Endothelial cell of umbilical vein (primary cell): ENCODE results near the gene SRBD1.

Experiments
- CTCF ChIP-seq, 2 donors: IDR thresholded peaks; 1 replicate in 1 of 2; 2 replicates in 1 of 2; pipeline ENCODE4 v1.5.1; 2011; ENCODE audit warnings: low read length in 2 of 2, mild to moderate bottlenecking in 2 of 2, moderate library complexity in 2 of 2, control low read depth in 1 of 2, inconsistent platforms in 1 of 2, low read depth in 1 of 2; ENCODE audit not compliant: insufficient read depth in 1 of 2; ENCODE audit errors: extremely low read depth in 1 of 2
- EZH2 ChIP-seq: IDR thresholded peaks from 2 replicates; pipeline ENCODE4 v1.6.1; 2012; ENCODE audit warnings: borderline replicate concordance, low read depth, mild to moderate bottlenecking, moderate library complexity, low read length, inconsistent platforms; ENCODE audit not compliant: severe bottlenecking
- FOS ChIP-seq: IDR thresholded peaks from 2 replicates; pipeline ENCODE4 v1.6.1; 2011; ENCODE audit warnings: mild to moderate bottlenecking, low read length, moderate library complexity, borderline replicate concordance; ENCODE audit not compliant: insufficient read depth
- GATA2 ChIP-seq: IDR thresholded peaks from 2 replicates; pipeline ENCODE4 v1.7.0; 2011; ENCODE audit warnings: low read depth, mild to moderate bottlenecking, moderate library complexity, mixed read lengths, low read length; ENCODE audit not compliant: insufficient read length, insufficient read depth
- JUN ChIP-seq: IDR thresholded peaks from 2 replicates; pipeline ENCODE4 v1.6.1; 2011; ENCODE audit warnings: borderline replicate concordance, low read depth; ENCODE audit not compliant: insufficient read length, insufficient read depth
- MAX ChIP-seq: IDR thresholded peaks from 2 replicates; pipeline ENCODE4 v1.6.1; 2011; ENCODE audit not compliant: insufficient read depth, insufficient read length
- POLR2A ChIP-seq: IDR thresholded peaks from 2 replicates; pipeline ENCODE4 v1.6.1; 2012; ENCODE audit warnings: low read depth, mild to moderate bottlenecking, control low read depth, low read length
- POLR2AphosphoS5 ChIP-seq: IDR thresholded peaks from 2 replicates; pipeline ENCODE4 v1.6.1; 2012; ENCODE audit warnings: low read depth, mild to moderate bottlenecking, control low read depth, low read length, moderate library complexity; ENCODE audit not compliant: insufficient read depth

- TF ChIP-seq CTCF (IDR thresholded peaks at IDR 0.05; ENCODE audit: extremely low read depth in 1 of 2, insufficient read depth in 1 of 2, low read depth in 1 of 2, low read length in 2 of 2) (no peak), EZH2 (no peak), POLR2A (no peak), POLR2AphosphoS5 (no peak), JUN (no peak), MAX (no peak), FOS (no peak), GATA2 (no peak)
Measured at GRCh38 chr2:45640576-45640975, 29.5 kb upstream of the SRBD1 start.
